Endometrial microvascular endothelial cells (primary cell): ENCODE results near the gene OSBPL2. TPM values are rescaled to one million over a fixed set of nuclear protein-coding genes. Genes with fewer than 3 reads are reported as not detected.

Experiments
- in situ Hi-C: cut with HindIII; loops from 2 replicates; pipeline ENCODE4 v1.10.0; 2017; ENCODE audit warnings: low sequenced_read_pairs, low pct_unique_long_range_greater_than_20kb; ENCODE audit errors: inconsistent ontology term
- total RNA-seq: library from RNA; depleted of rRNA; stranded (reverse); fragments of >200 nt; gene quantifications from one replicate; pipeline ENCODE4 v1.2.3, GENCODE V29; 2015; ENCODE audit errors: inconsistent ontology term

Gene OSBPL2
- total RNA-seq, 1 donor from 2014 or later = 15.6 TPM

- in situ Hi-C loops = no loop called here
Observed at GRCh38 chr20:62244644-62245108, 6.4 kb downstream of the OSBPL2 start.

- in situ Hi-C loops = no loop called here
Observed at GRCh38 chr20:62245911-62246280, 7.6 kb downstream of the OSBPL2 start.

GRCh38 chr20:62246431-62246830 lies 8.1 kb downstream of the OSBPL2 start:
- in situ Hi-C loops = no loop called here

GRCh38 chr20:62246872-62247652 lies 8.7 kb downstream of the OSBPL2 start:
- in situ Hi-C loops = no loop called here

- in situ Hi-C loops = no loop called here
Observed at GRCh38 chr20:62248890-62249560, 10.7 kb downstream of the OSBPL2 start.

GRCh38 chr20:62252342-62252966 lies 14.1 kb downstream of the OSBPL2 start:
- in situ Hi-C loops = no loop called here

- in situ Hi-C loops = no loop called here
Observed at GRCh38 chr20:62253398-62253797, 15.1 kb downstream of the OSBPL2 start.

- in situ Hi-C loops = no loop called here
Observed at GRCh38 chr20:62254021-62254724, 15.9 kb downstream of the OSBPL2 start.

- in situ Hi-C loops = no loop called here
Observed at GRCh38 chr20:62255976-62256375, 17.7 kb downstream of the OSBPL2 start.

GRCh38 chr20:62258499-62259293 lies 20.4 kb downstream of the OSBPL2 start:
- in situ Hi-C loops = no loop called here

- in situ Hi-C loops = no loop called here
Observed at GRCh38 chr20:62259294-62259565, 20.9 kb downstream of the OSBPL2 start.

GRCh38 chr20:62262064-62262463 lies 23.7 kb downstream of the OSBPL2 start:
- in situ Hi-C loops = no loop called here

- in situ Hi-C loops = no loop called here
Observed at GRCh38 chr20:62263396-62263795, 25.1 kb downstream of the OSBPL2 start.

- in situ Hi-C loops = no loop called here
Observed at GRCh38 chr20:62265365-62265764, 27.0 kb downstream of the OSBPL2 start.

- in situ Hi-C loops = no loop called here
Observed at GRCh38 chr20:62266340-62266739, 28.0 kb downstream of the OSBPL2 start.

GRCh38 chr20:62266851-62267250 lies 28.5 kb downstream of the OSBPL2 start:
- in situ Hi-C loops = no loop called here

GRCh38 chr20:62267543-62267942 lies 29.2 kb downstream of the OSBPL2 start:
- in situ Hi-C loops = no loop called here

- in situ Hi-C loops = no loop called here
Observed at GRCh38 chr20:62268228-62268900, 30.0 kb downstream of the OSBPL2 start.
